GM12865 (cell line): Measurements from ENCODE around the gene CNOT9.

Experiments
- DNase-seq: peaks from one replicate; pipeline ENCODE4 v3.0.0; 2010; ENCODE audit warnings: low read depth
- H3K4me3 ChIP-seq: 2 replicates; pipeline ENCODE4 v1.5.1; 2011; ENCODE audit warnings: mild to moderate bottlenecking, low read depth, low read length, control low read depth
- CTCF ChIP-seq: IDR thresholded peaks from 2 replicates; pipeline ENCODE4 v1.5.1; 2011; ENCODE audit warnings: low read length, control low read depth, low read depth, inconsistent platforms; ENCODE audit not compliant: insufficient read depth; ENCODE audit errors: missing control alignments

Gene CNOT9

GRCh38 chr2:218577482-218578220, 9.0 kb downstream of the CNOT9 start:
- no peak for TF ChIP-seq CTCF
- no peak overlapping the region for H3K4me3 ChIP-seq
- DNase-seq: no peak

DNA sequence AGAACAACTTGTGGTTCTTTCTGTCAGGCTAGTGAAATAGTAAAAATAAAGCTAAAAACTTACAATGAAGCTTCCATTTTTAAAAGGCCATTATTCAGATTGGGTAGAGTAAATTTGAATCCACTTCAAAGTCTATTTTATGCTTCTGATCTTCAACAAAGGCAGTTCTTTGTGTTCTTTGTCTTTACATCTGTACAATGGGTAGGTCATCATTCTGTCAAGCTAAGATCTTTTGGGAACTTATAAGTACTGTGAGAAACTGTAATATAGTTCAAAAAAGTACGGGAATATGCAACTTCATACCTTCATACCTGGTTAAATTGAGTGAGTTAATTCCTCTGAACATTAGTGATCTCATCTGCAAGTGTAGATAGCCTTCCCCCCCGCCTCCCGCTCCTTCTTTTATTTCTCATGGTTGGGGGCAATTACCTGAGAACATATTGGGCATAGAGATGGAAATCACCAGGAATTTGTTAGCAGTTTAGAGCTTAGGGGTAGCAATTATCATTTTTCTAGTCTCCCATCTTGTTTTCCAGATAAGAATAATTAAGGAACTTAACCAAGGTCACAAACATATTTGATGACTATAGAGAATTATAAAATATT, 9.7 kb downstream of the CNOT9 start:
- no peak for DNase-seq
- H3K4me3 ChIP-seq: no peak overlapping the region
- TF ChIP-seq CTCF: no peak

- DNase-seq: no peak
- TF ChIP-seq CTCF: no peak
- H3K4me3 ChIP-seq: no peak overlapping the region
Measured at GRCh38 chr2:218582076-218582475, 13.4 kb downstream of the CNOT9 start.

- DNase-seq: no peak
- no peak overlapping the region for H3K4me3 ChIP-seq
- no peak for TF ChIP-seq CTCF
Measured at GRCh38 chr2:218583983-218584850, 15.6 kb downstream of the CNOT9 start.

GRCh38 chr2:218585541-218585940, 16.9 kb downstream of the CNOT9 start:
- DNase-seq: no peak
- TF ChIP-seq CTCF: no peak
- H3K4me3 ChIP-seq: no peak overlapping the region

DNA sequence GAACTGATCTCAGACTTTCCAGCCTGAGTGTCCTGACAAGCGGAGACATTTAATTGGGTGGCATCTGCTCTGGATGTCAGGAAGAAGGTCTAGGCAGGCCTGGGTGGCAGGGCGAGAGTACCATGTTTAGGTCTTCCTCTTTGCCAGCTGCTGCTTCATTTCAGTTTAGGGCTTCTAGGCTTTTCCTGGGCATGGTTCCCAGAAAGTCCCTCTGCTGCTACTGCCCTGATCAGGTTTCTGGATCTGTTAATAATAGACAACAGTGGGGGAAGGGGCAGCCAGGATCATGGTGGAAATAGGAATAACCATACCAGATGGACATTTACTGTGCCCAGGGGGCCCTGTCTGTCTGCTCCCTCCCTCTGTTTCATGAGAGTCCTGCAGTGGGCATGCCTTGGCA, 36.8 kb downstream of the CNOT9 start:
- DNase-seq: no peak
- no peak for TF ChIP-seq CTCF
- no peak overlapping the region for H3K4me3 ChIP-seq
